ENCODE measurements around the gene PEX5L.

Gene PEX5L

GRCh38 chr3:179822296-179822695, 214.4 kb downstream of the PEX5L start:
- H3K4me3 ChIP-seq (ENCODE audit: control insufficient read depth, low read depth, low read length), result no peak overlapping the region

DNA sequence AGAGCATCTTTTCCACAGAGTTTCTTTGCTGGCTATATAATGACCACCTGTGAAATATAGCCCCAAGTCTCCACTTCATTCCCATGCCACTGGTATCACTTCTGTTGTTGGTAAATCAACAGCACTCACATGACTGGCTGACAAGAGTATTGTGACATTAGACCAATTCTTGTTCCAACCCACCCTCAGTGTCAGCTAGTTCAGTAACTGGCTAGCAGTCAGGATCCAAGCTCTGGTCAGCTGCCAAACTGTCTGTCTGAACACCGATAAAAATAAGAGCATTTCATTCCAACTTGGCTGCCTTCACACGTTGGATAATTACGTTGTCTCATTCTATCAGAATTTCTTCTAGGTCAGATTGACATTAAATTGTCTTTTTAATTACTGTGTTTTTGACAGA, 217.4 kb downstream of the PEX5L start:
- H3K4me3 ChIP-seq (ENCODE audit: control insufficient read depth, low read depth, low read length), result no peak overlapping the region
- TF ChIP-seq, protein P1, sequence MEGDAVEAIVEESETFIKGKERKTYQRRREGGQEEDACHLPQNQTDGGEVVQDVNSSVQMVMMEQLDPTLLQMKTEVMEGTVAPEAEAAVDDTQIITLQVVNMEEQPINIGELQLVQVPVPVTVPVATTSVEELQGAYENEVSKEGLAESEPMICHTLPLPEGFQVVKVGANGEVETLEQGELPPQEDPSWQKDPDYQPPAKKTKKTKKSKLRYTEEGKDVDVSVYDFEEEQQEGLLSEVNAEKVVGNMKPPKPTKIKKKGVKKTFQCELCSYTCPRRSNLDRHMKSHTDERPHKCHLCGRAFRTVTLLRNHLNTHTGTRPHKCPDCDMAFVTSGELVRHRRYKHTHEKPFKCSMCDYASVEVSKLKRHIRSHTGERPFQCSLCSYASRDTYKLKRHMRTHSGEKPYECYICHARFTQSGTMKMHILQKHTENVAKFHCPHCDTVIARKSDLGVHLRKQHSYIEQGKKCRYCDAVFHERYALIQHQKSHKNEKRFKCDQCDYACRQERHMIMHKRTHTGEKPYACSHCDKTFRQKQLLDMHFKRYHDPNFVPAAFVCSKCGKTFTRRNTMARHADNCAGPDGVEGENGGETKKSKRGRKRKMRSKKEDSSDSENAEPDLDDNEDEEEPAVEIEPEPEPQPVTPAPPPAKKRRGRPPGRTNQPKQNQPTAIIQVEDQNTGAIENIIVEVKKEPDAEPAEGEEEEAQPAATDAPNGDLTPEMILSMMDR (conservative IDR thresholded peaks at IDR 0.05; ENCODE audit: control insufficient read depth, insufficient read depth, low read depth, low read length), result no peak
- no peak for DNase-seq (ENCODE audit: low read depth)

More at GRCh38 chr3:179822296-179822695, 214.4 kb downstream of the PEX5L start:
- DNase-seq (ENCODE audit: low read depth), result no peak
- TF ChIP-seq, protein P1 (conservative IDR thresholded peaks at IDR 0.05; ENCODE audit: control insufficient read depth, insufficient read depth, low read depth, low read length), result no peak

DNA sequence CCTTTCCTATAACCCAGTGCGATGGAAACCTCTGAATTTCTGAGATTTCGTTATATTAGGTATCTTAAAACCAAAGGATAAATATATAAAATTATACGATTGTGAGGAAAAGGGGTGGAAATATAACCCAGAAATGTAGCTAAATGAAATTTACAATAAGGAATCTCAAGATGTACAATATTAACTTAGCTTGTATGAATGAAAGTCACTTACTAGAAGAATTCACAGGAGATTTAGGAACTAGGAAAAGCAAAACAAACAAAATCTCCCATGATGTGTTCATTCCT, 224.7 kb downstream of the PEX5L start:
- no peak for DNase-seq (ENCODE audit: low read depth)
- H3K4me3 ChIP-seq (ENCODE audit: control insufficient read depth, low read depth, low read length), result no peak overlapping the region
- TF ChIP-seq, protein P1 (conservative IDR thresholded peaks at IDR 0.05; ENCODE audit: control insufficient read depth, insufficient read depth, low read depth, low read length), result no peak

- DNase-seq (ENCODE audit: low read depth), result peak; percentile 94
- TF ChIP-seq, protein P1 (conservative IDR thresholded peaks at IDR 0.05; ENCODE audit: control insufficient read depth, insufficient read depth, low read depth, low read length), result peak; percentile 72
- H3K4me3 ChIP-seq (ENCODE audit: control insufficient read depth, low read depth, low read length), result peak overlapping the region; percentile 3
Measured at GRCh38 chr3:179811321-179812095, 225.2 kb downstream of the PEX5L start.

DNA sequence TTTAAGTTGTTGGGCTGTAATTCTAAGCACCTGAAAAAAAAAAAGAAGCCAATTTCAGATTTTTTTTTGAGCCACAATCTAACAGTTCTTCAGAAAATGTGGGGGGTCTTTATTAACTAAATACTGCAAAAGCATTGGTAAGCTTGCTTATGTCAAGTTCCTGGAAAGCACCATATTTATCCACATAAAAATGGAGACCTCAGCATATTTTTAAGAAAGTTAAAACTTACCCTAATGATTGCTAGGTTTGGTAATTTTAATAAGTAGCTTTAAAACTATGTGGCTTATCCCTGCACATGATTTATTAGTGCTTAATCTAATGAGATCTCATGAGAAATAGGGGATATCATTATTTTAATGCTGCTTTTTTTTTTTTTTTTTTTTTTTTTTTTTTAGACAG, 227.1 kb downstream of the PEX5L start:
- TF ChIP-seq, protein P1 (conservative IDR thresholded peaks at IDR 0.05; ENCODE audit: control insufficient read depth, insufficient read depth, low read depth, low read length), result no peak
- H3K4me3 ChIP-seq (ENCODE audit: control insufficient read depth, low read depth, low read length), result no peak overlapping the region
- DNase-seq (ENCODE audit: low read depth), result no peak

DNA sequence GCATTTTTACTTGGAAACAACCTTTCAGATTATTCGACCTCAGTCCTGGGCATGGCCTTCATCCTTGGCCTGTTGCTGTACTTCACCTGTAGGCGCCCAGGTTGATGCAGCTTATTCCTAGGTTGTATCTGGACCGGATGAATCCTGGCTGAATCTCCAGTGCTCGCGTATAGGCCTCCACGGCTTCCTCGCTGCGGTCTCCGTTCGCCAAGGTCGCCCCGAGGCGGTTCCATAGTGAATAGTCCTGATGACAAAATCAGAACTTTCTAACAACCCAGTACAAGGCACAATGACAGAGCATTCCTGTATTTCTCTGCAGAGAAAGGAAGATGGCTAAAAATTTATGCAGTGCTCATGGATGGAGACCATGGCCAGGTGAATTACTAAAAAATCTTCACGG, 229.1 kb downstream of the PEX5L start:
- no peak overlapping the region for H3K4me3 ChIP-seq (ENCODE audit: control insufficient read depth, low read depth, low read length)
- DNase-seq (ENCODE audit: low read depth), result no peak
- TF ChIP-seq, protein P1 (conservative IDR thresholded peaks at IDR 0.05; ENCODE audit: control insufficient read depth, insufficient read depth, low read depth, low read length), result no peak
